HG02610 (cell line): ENCODE results near the gene C19orf25.
"Not testable (repeated sequence)": the region's sequence is repeated elsewhere in the genome, so short reads cannot be mapped to it uniquely, and the experiment has no call there.

Experiments used
- ATAC-seq: cut with Tn5 transposase; IDR thresholded peaks from one replicate; pipeline ENCODE4 v1.9.1; 2021; ENCODE audit warnings: mild to moderate bottlenecking, moderate library complexity; ENCODE audit not compliant: unreplicated experiment

C19orf25 gene

DNA sequence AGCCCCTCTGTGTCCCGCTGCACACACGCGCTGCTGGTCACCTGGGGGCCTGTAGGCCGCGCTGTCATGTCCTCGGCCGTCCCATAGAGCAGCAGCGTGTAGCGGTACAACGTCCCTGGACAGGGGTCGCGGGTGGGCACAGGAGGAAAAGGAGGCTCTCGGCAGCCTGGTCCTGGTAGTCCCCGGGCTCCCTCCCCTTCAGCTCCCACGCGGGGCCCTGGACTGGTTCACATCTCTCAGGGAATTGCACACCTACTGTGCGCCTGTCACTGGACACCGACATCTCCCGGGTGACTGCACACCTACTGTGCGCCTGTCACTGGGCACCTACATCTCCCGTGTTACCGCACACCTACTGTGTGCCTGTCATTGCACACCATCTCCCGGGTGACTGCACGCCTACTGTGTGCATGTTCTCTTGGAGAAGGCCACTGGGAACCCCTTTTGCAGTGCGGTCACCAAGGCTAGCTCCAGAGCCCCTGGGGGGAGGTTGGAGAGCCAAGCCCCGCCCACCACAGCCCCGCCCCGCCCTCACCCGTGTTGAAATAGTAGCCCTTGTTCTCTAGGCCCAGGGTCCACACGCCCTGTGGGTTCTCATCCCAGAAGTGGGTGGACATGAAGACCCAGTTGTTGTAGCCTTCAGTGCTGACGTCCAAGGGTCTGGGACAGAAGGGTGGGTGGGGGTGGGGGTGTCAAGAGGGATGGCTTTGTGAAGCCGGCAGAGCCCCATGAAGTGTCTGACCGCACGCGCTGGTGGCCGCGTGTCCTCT lies 3.5 kb upstream of the C19orf25 start:
- no peak for ATAC-seq

DNA sequence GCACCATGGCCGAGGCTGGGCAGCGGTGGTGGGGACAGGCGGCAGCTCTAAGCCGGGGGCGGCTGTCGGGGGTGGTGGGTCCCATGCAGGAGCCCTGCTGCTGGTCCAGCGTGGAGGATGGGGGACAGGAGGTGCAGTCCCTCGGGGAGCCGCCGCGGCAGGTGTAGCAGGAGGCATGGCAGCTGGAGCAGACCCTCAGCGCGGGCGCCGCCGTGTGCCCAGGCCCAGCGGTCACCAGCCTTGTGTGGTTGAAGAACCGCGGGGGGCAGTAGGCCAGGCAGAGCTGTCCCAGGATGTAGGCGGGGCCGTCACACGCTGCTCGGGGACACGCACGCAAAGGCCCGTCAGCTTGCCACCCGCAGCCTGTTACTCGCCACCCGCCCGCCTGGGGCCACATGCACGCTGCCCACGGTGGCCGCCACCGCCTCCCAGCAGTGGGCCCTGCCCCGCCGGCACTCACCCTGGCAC lies 2.9 kb upstream of the C19orf25 start:
- ATAC-seq, result no peak

DNA sequence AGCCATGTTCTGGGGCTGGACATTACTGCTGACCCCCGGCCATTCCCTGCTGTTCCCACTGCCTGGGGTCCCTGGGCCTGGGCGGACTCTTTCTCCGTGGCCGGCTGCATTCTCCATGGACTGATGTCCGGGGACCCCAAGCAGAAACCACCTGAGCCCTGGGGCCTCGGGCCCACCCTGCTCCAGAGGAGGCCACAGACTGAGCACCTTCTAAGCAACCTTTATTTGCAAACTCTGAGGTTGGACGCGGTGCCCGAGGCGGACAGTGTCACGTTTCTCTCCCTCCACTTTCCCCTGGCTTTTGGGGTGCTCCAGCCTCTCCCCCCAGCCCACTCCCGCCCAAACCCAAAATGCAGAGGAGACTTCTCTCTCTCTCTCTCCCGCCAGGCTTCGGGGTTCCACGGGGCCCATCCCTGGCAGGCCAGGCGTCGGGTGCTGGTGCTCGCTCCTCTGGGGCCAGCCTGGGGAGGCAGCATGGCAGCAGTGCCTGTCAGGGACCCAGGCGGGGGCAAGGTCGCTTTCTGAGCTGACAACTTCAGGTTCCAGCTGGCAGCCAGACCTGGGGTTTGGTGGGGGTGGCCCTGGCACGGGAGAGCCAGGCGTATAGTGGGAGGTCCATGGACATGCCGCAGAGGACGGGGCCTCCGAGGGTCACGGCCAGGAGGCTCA lies 2.3 kb upstream of the C19orf25 start:
- ATAC-seq, result no peak

- not testable (repeated sequence) for ATAC-seq
Measured at GRCh38 chr19:1477056-1477455, 2.0 kb downstream of the C19orf25 start.

DNA sequence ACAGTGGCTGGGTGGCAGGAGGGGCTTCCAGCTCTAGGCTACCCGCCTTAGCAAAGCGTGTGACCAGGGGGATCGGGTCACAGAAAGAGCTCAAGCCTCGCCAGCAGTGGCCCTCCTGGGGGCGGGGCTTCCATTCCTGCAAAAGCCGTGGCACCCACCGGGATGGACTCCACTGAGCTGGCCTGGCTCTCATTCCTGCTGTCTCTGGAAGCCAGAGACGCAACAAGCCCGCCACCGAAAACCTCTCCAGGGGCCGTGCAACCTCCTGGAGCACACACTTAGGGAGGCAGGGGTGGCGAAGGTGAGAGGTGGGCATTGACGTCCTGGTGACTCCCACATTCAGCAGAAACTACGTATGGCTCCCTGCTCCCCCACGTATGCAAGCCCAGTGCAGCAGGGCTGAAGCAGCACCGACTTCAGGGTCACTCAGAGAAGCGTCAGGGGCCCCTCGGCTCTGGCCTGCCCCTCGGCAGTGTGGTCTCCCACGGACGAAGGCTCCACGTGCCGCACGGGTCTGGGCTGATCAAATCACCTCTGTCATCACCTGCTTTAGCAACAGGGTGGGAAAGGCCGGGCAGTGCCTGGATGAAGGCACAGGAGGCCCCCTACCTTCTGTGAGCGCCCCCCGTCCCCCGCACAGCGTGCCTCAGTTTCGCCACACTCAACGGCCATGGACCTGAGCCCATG lies 3.1 kb downstream of the C19orf25 start:
- no peak for ATAC-seq

DNA sequence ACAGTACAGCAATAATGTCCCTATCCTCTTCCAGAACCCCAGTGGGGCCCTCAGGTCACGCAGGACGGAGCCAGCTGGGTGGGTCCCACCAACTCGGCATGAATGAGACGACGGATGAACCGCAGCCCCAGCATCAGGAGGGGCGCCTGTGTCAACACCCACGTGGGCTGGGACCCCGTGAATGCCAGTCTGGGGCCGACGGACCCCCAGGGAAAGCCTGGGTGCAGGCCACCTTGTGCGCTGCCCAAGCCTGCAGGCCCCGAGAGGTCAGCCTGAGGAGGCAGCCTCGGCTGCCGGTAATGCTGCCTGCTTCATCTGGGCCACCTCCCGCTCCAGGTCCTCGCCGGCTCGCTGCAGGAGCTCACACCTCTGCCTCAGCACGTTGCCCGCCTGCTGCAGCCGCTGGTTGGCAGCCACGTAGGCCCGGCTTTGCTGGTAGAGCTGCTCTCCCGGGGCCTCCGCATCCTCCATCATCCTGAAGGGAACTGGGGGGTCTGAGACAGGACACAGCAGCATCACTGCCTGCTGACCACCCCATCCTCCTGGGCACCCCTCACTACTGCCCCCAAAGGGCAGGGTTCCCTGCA lies 4.2 kb downstream of the C19orf25 start:
- no peak for ATAC-seq

DNA sequence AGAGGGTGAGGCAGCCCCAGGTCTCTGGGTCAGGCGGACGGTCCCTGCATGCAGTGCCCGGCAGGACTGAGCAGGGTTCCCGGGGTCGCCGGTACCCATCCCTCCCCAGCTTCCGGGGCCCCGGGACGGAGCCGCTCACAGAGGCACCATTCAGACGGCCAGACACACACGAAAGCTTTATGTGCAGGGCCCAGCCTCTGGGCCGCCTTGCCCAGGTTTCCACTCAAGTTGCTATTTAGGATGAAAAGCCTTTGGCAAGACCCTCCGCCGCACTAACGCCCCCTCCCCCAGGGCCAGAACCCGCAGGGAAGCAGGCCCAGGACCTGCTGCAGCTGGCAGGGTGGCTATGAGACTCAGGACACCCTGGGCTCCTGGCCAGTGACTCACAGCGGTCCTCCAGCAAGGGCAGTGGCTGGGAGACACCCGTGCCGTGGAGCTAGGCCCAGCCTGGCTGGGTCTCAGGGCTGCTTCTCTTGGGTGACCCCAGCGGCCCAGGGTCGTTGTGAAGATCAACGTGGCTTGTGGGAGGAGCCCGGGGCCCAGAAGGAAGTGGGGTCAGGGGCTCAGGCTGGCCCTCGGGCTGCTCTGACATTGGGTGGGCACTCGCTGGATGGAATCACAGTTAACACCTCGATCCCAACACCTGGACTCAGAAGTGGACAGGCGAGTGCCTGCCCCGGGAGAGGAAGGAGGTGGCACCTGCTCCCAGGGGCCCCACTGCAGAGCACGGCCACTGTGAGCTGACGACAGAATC lies 4.8 kb downstream of the C19orf25 start:
- ATAC-seq, result no peak

- no peak for ATAC-seq
Measured at GRCh38 chr19:1473085-1473851, 5.7 kb downstream of the C19orf25 start.

DNA sequence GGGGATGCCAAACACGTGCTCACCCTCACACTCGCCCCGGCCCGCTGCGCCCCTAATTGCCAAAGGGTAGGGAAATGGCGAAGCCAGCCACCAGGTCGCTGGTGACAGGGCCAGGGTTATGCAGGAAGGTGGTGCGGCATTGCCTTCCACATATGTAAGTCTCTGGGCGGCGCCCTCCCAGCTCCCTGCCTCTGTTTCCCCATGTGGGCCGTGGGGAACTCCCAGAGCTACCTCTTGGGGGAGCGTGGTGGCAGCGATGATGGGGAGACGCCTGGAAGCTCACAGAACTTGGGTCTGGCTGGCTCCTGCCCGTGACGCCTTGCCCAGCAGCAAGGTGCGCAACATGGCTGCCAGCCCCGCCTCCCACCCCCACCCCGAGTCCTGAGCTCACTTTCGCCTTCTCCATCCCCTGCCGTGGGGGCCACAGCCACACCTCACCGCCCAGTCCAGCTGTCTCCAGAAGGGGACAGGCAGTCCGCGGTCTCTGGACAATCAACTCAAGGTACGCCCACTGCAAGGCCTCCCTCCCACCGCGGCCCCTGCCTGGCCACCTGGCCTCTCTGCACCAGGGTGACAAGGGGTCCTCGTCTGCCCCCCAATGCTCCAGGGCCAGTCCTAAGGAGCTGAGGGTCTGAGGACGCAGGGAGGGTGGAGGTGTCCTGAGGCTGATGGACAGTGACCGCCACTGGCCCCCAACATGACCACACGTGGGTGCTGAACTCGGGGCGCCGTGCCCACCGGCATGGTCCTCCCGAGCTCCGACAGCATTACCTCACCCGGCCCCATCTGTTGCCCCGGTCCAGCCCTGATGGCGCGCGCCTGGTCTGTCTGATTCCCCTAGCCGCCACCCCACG lies 6.6 kb downstream of the C19orf25 start:
- no peak for ATAC-seq

- no peak for ATAC-seq
Measured at GRCh38 chr19:1471515-1472160, 7.4 kb downstream of the C19orf25 start.

DNA sequence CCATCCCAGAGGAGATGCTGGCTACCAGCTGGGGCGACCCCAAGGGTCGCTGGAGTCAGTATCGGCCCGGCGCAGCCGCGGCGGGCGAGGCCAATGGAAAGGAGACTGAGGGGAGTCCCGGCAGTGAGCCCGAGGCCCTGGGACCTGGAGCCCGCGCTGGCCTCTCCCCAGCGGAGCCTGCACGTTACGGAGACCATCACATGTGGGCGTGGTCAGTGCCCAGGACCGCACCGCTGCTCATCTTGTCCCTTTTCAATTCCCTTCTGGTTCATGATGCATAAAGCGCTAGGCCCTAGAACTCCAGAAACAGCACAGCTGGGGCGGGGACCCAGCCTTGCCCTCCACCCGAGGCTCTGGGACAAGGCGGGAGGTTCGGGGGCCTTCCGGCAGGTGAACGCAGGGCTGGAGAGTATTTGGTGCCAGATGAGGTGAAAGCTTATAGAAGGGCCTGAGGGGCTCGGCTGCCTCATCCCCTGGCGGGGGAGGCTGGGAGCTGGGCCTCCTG lies 8.0 kb downstream of the C19orf25 start:
- no peak for ATAC-seq

DNA sequence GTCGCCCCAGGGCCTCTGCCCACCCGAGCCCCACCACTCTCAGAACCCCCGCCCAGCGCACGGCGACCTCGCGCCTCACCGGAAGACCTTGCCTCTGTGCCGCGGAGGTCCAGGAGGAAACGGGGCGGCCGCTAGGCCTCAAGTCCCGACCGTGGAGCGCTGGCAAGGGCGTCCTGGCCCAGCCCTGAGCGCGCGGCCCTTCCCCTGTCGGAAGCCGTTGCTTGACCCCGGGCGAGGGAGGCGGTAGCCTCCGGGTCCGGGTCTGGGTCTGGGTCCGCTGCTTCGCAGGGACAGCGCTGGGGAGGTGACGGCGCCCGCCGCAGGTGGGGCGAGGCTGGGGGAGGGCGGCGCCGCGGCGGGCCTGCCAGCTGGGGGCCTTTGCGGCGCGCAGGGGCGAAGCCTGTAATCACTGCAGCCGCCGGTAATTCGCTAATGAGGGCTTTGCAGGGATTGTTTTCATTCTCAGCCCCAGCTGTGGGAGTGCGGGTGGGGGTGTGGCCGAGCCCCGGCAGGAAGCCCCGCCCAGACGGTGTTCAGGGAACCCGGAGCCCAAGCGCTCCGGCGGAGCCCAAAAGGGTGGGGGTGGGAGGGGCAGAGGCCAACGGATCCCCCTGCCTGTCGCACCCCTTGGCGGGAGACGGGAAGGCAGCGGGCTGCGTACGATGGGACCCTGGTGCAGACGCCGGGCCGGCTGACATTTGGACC lies 8.6 kb downstream of the C19orf25 start:
- ATAC-seq, result no peak

GRCh38 chr19:1470055-1470304 lies 9.0 kb downstream of the C19orf25 start:
- no peak for ATAC-seq

DNA sequence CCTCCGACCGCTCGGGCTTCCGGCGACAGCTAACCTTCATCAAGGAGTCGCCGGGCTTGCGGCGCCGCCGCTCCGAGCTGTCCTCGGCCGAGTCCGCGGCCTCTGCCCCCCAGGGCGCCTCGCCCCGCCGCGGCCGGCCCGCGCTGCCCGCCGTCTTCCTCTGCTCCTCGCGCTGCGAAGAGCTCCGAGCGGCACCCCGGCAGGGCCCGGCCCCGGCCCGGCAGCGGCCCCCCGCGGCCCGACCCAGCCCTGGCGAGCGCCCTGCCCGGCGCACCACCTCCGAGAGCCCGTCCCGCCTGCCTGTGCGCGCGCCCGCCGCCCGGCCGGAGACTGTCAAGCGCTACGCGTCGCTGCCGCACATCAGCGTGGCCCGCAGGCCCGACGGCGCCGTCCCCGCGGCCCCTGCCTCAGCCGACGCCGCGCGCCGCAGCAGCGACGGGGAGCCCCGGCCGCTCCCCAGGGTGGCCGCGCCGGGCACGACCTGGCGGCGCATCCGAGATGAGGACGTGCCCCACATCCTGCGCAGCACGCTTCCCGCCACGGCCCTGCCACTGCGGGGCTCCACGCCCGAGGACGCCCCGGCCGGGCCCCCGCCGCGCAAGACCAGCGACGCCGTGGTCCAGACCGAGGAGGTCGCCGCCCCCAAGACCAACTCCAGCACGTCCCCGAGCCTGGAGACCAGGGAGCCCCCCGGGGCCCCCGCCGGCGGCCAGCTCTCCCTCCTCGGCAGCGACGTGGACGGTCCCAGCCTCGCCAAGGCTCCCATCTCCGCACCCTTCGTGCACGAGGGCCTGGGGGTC lies 9.6 kb downstream of the C19orf25 start:
- ATAC-seq, result no peak

DNA sequence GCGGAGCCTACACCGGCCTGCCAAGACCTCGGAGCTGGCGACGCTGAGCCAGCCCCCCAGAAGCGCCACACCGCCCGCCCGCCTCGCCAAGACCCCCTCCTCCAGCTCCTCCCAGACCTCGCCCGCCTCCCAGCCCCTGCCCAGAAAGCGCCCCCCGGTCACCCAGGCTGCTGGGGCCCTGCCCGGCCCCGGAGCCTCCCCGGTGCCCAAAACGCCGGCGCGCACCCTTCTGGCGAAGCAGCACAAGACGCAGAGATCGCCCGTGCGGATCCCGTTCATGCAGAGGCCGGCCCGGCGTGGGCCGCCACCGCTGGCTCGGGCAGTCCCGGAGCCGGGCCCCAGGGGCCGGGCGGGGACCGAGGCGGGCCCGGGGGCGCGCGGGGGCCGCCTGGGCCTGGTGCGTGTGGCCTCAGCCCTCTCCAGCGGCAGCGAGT lies 10.2 kb downstream of the C19orf25 start:
- no peak for ATAC-seq

- no peak for ATAC-seq
Measured at GRCh38 chr19:1468274-1468820, 10.7 kb downstream of the C19orf25 start.
